GM21526 (cell line): Measurements from ENCODE around the gene ZMPSTE24.
A peak's percentile ranks its signal among the peaks of the same experiment; 100 is the strongest.

Source experiments
- ATAC-seq: cut with Tn5 transposase; IDR thresholded peaks from one replicate; pipeline ENCODE4 v1.9.1; 2021; ENCODE audit warnings: moderate library complexity; ENCODE audit not compliant: unreplicated experiment, low FRiP score

ZMPSTE24 gene

DNA sequence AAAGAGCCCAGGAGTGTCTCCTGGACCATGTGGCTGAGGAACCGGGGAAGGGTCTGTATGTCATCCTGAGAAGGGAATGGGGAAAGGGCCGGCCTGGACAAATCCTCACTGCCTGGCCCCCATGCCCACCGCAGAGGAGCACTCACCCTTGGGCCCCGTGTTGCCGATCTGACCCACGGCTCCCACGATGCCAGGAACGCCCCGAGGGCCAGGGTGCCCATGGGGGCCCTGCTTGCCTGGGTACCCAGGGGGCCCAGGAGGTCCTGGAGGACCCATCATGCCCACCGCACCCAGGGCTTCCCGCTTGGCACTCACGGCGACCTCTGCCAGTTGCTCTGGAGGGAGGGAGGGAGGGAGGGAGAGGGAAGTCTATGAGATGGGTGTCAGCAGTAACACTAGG lies 44.4 kb downstream of the ZMPSTE24 start:
- no peak for ATAC-seq

DNA sequence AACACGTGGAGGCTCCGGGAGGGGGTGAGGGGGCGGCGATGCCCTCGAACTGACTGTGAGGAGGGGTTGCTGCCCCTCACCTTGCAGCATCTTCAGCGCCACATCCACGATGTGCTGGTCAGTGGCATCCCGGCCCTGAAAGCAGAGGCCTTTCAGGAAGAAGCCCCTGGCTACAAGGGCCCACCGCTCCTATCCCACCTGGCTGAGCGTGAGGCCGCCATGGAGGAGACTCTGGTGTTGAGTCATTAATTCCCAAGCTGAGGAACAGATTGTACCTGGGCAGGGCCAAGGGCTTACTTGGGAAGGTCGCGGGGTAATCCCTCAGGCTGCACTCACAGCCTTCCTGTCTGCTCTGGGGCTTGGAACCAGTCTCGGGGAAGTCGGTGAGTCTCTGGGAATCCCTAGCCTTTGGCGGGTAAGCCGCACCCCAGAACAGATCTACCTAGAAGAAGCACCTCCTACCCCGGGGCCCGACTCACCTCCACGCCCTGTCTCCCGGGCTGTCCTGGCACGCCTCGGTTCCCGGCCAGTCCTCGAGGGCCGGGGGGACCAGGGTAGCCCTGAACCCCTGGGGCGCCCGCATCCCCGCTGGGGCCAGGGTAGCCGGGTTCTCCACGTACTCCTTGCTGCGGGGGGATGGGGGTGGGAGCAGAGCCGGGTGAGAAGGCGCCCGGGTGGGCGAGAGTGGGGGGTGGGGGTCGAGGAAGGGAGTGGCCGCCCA lies 45.2 kb downstream of the ZMPSTE24 start:
- ATAC-seq = no peak

DNA sequence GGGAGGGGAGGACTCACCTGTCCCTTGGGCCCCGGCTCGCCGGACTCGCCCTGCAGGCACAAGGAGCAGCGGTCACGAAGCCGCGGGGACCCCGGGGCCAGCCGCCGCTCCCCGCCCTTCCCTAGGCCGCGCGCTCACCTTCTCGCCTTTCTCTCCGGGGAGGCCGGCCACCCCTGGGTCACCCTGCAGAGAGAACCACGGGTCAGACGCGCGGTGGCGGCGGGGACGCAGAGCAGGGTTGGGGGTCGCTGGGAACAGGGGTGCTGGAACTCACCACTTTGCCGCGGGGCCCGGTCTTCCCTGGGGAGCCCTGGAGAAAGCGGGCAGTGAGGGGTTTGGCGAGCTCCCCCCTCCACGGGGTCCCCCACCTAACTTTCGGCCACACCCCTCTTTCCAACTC lies 45.8 kb downstream of the ZMPSTE24 start:
- no peak for ATAC-seq

- no peak for ATAC-seq
Observed at GRCh38 chr1:40305451-40305850, 47.4 kb downstream of the ZMPSTE24 start.

DNA sequence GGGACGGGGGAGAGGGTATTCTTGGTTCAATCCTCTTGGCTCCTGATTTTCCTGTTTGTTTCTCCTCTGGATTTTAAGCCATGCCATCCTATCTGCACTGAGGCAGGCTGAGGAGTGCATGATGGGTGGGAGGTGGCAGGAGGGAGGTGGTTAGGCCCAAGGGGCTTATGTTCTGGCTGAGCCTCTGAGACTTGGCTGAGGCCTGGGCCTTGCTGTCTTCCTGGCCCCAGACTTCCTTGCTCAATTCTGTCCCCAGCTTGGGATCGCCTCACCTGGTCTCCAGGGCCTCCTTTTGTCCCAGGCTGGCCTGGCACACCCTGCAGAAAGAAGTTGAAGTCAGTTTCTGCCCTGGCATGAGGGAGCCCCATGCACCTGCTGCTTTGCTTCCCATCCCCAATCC lies 47.8 kb downstream of the ZMPSTE24 start:
- ATAC-seq = no peak

- ATAC-seq = no peak
Observed at GRCh38 chr1:40306296-40306695, 48.3 kb downstream of the ZMPSTE24 start.

DNA sequence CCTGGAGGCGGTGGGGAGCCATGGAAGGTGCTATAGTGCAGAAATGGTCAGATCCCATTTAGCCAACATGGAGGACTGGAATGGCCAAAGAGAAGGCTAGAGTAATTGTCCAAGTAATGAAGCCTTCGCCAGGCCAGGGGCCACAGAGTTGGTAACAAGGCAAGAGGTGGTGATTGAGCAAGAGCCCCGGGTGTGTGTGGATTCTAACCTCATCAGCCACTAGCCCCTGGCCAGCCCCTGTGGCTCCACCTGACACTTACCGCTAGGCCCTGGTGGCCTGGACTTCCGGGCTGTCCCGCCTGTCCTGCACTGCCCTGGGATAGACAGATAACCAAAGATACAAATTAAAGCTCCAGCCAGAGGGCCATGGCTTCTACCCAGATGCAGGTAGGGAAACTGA lies 49.1 kb downstream of the ZMPSTE24 start:
- no peak for ATAC-seq

GRCh38 chr1:40308036-40308727 lies 50.1 kb downstream of the ZMPSTE24 start:
- ATAC-seq = no peak

- no peak for ATAC-seq
Observed at GRCh38 chr1:40309374-40310128, 51.5 kb downstream of the ZMPSTE24 start.

- ATAC-seq = no peak
Observed at GRCh38 chr1:40310129-40310461, 52.1 kb downstream of the ZMPSTE24 start.

DNA sequence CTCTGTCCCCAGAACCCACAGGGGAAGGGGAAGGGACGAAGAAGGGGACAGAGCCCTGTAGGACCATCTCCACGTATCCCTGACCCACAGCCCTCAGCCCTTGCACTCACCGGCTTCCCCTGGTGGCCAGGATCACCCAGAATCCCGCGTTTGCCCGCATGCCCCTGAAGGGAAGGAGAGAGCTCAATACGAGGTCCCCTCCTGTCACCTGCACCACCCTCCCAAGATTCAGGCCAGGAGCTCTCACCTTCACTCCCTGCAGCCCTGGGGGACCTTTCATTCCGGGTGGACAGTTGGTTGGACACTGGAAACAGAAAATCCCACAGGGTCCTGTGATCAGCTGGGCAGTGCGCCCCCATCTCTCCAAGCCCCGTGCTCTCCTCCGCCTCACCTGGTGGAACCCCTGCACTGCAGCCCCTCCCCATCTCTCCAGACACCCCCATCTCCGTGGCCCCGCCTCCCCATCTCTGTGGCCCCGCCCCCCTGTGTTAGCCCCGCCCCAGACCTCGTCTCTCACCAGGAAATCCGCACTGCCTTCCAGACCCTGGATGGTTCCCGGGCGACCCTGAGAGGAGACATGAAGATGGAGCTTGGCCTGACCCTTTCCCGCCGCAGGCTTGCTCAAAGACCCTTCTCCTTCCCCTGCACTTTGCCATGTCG lies 53.1 kb downstream of the ZMPSTE24 start:
- ATAC-seq = no peak

DNA sequence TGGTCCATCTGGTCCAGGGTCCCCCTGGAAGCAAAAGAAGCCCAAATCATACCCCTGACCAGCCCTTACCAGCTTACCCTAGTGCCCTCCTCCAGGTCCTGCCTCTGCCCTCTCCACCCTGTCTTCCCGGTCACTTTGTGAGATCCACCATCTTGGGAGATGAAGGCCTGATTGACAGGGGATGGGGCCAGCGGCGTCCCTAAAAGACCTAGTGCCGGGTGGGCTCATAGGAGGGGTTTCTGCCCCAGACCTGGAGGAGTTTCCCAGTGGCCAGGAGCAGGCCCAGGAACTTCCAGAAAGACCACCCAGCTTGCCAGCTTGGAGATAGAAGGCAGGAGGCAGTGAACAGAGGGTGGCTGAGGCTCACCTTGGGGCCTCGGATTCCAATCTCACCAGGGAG lies 53.7 kb downstream of the ZMPSTE24 start:
- ATAC-seq = no peak

DNA sequence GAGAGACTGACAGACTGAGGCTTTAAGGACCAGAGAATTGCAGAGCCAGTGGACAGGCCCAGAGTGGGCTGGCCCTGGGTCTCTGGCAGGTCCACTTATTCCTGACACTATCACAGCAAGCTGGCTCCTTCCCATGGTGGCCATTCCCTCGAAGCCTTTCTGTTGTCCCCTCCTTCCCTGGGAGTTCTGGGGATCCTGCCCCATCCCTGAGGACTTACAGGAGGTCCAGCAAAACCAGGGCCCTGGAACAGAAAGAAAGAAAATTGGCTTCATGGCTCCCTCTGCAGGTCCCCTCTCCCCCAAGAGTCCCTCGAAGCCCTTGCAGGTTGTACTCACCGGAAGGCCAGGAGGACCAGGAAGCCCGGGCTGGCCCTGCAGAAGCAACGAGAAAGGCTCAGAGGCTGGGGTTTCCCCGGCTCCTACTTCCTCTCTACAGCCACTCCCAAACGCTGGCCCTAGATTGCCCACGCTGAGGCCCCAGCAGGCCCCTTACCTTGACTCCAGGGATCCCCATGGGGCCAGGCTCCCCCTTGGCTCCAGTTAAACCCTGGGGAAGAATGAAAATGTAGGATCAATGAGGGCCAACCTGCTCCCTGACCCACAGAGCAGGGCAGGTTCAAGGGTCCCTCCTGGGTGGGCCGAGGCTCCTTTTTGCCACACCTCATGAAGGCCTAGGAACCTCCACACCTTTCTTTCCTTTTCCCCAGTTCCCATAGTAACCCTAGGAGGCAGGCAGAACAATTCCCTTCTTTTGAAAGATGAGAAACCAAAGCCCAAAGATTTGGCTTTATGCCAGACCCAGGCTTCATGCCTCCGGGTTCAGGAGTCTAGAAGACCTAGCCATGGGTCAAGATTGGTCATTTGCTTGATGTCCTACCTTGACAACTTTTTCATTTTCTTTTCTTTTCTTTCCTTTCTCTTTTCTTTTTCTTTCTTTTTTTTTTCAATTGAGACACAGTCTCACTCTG lies 54.5 kb downstream of the ZMPSTE24 start:
- ATAC-seq = no peak

- ATAC-seq = no peak
Observed at GRCh38 chr1:40313329-40313957, 55.4 kb downstream of the ZMPSTE24 start.

DNA sequence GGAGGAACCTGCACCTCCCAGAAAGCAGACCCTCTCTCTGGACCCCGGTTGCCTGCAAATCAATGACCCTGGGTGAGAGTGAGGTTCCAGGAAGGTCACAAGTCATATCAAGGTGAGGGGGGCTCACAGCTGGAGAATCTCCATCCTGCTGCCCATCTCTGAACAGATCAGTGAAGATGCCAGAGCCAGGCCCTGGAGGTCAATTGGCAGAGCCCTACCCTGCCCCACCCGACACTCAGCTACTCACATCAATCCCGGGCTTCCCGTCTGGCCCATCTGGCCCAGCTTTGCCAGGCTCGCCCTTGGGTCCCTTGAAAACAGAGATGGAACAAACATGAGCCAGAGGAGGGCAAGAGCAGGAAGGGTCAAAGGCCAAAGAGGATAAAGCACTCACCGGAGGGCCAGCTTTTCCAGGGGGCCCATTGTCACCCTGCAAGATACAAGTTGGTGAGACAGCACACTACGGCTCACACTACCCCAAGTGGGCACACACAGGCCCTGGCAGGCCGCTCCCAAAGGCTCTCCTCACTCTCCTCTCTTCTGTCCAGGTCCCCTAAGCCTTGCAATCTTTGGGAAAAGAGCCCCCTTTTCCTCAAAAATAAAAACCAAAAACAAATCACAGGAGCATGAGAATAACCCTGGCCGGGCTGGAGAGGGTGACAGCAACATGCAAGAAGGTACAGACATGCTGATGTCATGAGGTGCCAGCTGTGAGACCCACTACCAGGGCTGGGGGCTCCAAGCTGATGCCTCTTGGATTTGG lies 56.1 kb downstream of the ZMPSTE24 start:
- no peak for ATAC-seq

GRCh38 chr1:40314721-40315238 lies 56.7 kb downstream of the ZMPSTE24 start:
- no peak for ATAC-seq

DNA sequence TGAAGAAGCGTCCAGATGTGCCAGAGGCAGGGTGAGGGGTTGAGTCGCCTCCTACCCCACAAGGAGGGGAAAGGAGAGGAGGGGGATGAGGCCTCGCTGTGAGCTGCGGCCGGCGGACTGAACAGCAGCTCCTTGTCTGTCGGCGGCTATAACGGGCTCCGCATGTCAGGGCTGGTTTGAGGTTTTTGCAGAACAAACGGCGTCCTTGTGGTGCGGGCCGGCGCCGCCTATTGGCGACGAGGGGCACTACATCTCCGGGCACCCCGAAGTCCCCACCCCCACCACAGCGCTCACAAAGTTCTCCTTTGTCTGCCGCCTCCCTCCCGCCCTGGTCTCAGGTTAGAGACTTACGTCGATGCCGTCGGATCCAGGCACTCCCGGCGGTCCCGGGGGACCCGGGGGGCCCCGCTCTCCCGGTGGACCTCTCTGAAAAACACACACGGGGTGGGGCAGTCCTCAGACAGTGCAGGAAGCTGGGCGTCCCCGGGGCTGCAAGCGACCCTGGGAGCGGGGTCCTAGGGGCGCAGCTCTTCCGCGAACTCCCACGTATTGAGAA lies 57.3 kb downstream of the ZMPSTE24 start:
- peak; percentile 36 for ATAC-seq
